HG03095 (cell line): ENCODE data around the gene DISC1.
A peak's percentile ranks its signal among the peaks of the same experiment; 100 is the strongest.

ENCODE experiments used
- ATAC-seq: cut with Tn5 transposase; IDR thresholded peaks from one replicate; pipeline ENCODE4 v1.9.1; 2021; ENCODE audit warnings: moderate library complexity; ENCODE audit not compliant: unreplicated experiment

Gene DISC1

GRCh38 chr1:231806623-231807495 lies 180.3 kb downstream of the DISC1 start:
- peak; percentile 93 for ATAC-seq

DNA sequence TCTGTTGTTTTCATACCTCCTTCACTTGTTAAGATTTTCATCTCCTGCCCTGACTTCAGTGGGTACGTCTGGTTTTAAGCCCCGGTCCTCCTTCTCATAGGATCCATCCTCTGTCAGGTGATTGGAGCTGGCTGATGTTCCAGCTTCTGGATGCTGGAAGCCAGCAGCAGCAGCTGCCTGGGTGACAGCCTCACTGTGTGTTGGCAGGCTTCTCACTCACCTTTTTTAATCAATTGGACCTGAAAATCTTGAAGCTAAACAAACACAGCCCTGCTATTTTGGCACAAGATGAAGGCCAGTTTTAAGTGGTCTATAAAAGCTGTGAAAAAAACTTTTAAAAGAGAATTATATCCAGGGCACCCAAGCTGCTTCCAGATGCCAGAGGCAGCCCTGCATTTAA lies 181.0 kb downstream of the DISC1 start:
- ATAC-seq, result no peak

DNA sequence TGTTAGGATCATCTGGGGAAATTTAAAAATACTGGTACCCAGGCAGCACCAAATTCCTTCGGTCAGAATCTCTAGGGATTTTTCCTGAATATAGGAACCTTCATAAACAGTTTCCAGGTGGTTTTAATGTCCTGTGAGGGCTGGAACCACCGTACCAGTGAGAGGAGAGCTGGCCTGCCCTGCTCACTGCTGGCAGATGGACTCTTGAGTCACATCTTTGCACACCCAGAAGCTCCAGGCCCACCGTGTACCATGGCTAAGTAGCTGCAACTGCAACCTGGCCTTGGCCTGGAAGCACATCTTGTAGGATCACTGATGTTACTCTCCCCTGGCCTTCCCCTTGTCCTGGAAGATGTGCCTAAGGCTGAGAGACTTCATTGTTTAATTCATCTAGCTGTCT lies 181.5 kb downstream of the DISC1 start:
- no peak for ATAC-seq

- ATAC-seq, result no peak
Observed at GRCh38 chr1:231808990-231809389, 182.4 kb downstream of the DISC1 start.

- no peak for ATAC-seq
Observed at GRCh38 chr1:231810415-231810814, 183.8 kb downstream of the DISC1 start.

GRCh38 chr1:231814021-231814420 lies 187.4 kb downstream of the DISC1 start:
- ATAC-seq, result no peak

GRCh38 chr1:231814521-231814920 lies 187.9 kb downstream of the DISC1 start:
- ATAC-seq, result no peak

DNA sequence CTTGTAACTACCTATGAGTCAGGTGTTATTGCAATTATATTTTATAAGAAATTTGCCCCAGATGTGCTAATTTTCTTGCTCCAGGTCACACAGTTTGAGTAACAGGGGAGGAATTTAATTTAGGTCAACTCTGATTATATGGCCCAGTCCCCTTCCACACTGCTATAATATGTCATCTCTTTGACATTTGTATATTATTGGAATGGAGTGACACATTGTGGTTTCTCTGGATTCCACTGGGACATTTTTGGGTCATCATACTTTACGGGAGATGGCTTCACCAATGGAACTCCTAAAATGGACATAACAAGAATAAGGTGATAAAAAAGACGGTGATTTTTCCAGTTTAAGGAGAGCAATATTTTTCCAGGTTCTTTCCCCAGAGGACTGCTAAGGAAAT lies 191.2 kb downstream of the DISC1 start:
- no peak for ATAC-seq

DNA sequence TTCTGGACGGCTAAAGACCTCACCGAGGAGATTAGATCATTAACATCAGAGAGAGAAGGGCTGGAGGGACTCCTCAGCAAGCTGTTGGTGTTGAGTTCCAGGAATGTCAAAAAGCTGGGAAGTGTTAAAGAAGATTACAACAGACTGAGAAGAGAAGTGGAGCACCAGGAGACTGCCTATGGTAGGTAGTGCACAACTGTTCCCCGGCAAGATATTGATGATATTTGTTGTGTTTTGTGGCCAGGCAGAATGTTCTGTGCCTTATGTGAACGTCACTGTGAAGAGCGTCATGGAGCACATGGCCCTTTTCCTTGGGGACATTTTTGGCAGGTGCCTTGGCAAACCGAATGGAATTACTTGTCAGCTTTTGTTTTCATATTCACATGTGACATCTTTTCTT lies 191.7 kb downstream of the DISC1 start:
- ATAC-seq, result no peak

DNA sequence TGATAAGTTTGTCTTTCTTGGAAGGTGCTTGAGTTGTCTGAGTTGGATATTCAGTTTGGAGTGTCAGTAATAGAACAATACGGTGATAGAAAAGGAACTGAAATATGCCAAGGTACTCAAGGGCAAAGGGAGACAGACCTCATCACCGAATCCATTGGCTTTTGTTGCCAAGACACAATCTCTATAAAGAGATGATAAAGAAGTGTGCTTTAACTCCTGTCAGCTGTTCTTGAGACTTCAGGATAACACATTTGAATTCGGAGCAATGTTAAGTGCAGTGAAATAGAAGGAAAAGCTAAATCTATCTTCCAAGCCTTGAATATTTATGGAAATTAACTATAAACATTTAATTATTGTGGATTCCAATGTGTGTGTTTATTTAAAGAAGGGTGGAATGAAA lies 194.7 kb downstream of the DISC1 start:
- no peak for ATAC-seq

GRCh38 chr1:231822041-231822440 lies 195.5 kb downstream of the DISC1 start:
- ATAC-seq, result no peak

- ATAC-seq, result no peak
Observed at GRCh38 chr1:231826566-231826965, 200.0 kb downstream of the DISC1 start.

- no peak for ATAC-seq
Observed at GRCh38 chr1:231827337-231828105, 200.9 kb downstream of the DISC1 start.

GRCh38 chr1:231828182-231828920 lies 201.8 kb downstream of the DISC1 start:
- ATAC-seq, result no peak

DNA sequence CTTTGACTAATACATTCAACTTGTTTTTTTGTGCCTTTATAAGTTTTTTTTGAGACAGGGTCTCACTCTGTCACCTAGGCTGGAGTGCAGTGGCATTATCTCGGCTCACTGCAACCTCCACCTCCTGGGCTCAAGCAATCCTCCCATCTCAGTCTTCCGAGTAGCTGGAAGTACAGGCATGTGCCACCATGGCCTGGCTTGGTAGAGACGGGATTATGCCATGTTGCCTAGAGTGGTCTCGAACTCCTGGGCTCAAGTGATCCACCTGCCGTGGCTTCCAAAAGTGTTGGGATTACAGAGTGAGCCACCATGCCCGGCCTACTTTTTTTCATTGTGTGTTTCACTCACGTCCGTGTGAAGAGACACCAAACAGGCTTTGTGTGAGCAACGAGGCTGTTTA lies 202.7 kb downstream of the DISC1 start:
- no peak for ATAC-seq

- no peak for ATAC-seq
Observed at GRCh38 chr1:231836227-231836893, 209.8 kb downstream of the DISC1 start.

DNA sequence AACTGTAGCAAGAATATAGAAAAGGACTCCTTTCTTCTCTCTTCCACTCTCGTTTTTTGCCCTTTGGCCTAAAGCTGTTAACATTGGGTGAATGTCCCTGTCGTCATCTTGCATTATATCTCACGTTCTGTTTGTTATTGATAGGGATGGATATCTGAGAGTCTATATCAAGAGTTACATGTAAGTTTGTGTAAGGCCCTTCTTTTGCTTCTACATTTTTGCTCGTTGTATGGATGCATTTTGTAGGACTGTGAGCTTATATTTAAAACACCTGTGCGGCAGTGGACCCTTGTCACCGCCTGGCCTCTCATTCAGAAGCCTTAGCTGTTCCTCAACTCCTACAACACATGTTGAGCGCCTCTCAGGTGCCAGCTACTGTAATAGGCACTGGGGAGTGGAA lies 211.9 kb downstream of the DISC1 start:
- ATAC-seq, result no peak

- ATAC-seq, result no peak
Observed at GRCh38 chr1:231839999-231840398, 213.4 kb downstream of the DISC1 start.

- ATAC-seq, result no peak
Observed at GRCh38 chr1:231841616-231842344, 215.2 kb downstream of the DISC1 start.

- no peak for ATAC-seq
Observed at GRCh38 chr1:231842441-231842840, 215.9 kb downstream of the DISC1 start.
